Esophagus squamous epithelium (tissue), 5 donors: Measurements from ENCODE around the gene UNC13D. TPM values are rescaled to one million over a fixed set of nuclear protein-coding genes. Genes with fewer than 3 reads are reported as not detected.

Experiments used
- DNase-seq: peaks from one replicate; lab custom pipeline; 2025; lab: John Stamatoyannopoulos, UW
- H3K27ac ChIP-seq, 4 donors: fragments of 200-600 bp; sonication (generic); one replicate each; pipeline ENCODE4 v1.5.1; 2016 to 2019; ENCODE audit warnings: mild to moderate bottlenecking in 1 of 4
- H3K27me3 ChIP-seq, 4 donors: fragments of 200-600 bp; sonication (generic); 1 replicate in 3 of 4; 2 replicates in 1 of 4; pipeline versions ENCODE4 v1.5.1 to v1.6.0; 2017 to 2021; ENCODE audit warnings: antibody characterized with exemption in 1 of 4
- H3K36me3 ChIP-seq, 3 donors: fragments of 200-600 bp; sonication (generic); one replicate each; pipeline ENCODE4 v1.5.1; 2016 to 2019
- H3K4me1 ChIP-seq, 3 donors: fragments of 200-600 bp; sonication (generic); one replicate each; pipeline ENCODE4 v1.5.1; 2017 to 2019
- H3K4me3 ChIP-seq, 4 donors: fragments of 200-600 bp; sonication (generic); 1 replicate in 3 of 4; 2 replicates in 1 of 4; pipeline ENCODE4 v1.5.1; 2016 to 2019; ENCODE audit warnings: mild to moderate bottlenecking in 2 of 4, moderate library complexity in 1 of 4
- H3K9me3 ChIP-seq, 3 donors: fragments of 200-600 bp; sonication (generic); one replicate each; pipeline ENCODE4 v1.5.1; 2016 to 2019
- POLR2A ChIP-seq, 4 donors: fragments of 450-650 bp; IDR thresholded peaks; one replicate each; pipeline ENCODE4 v1.6.1; 2017; ENCODE audit warnings: antibody characterized with exemption in 4 of 4, mild to moderate bottlenecking in 4 of 4, moderate library complexity in 3 of 4
- WGBS, 2 donors: methylation state at CpG; one replicate each; pipeline ENCODE4 v1.1.5; 2018; 5-methylcytosine and 5-hydroxymethylcytosine counted together
- intact Hi-C: fragments of 100-400 bp; cut with DNase I; formaldehyde crosslinking; loops from one replicate; pipeline ENCODE4 v1.15.0; 2022
- total RNA-seq, 4 donors: library from RNA; depleted of rRNA; stranded (reverse); fragments of >200 nt; gene quantifications; one replicate each; pipeline ENCODE4 v1.1.0, GENCODE V29; 2016
- TF ChIP-seq, protein P1 (sequence below), 6 experiments: fragments of 450-650 bp in 4 of 6; fragments of 200-600 bp in 2 of 6; sonication (generic) in 2 of 6; IDR thresholded peaks; one replicate each; pipeline ENCODE4 v1.5.1; 2016 to 2019; ENCODE audit warnings: antibody characterized with exemption in 6 of 6, mild to moderate bottlenecking in 4 of 6, moderate library complexity in 4 of 6
- donor health status: DM: yes; HTN: yes; CAD: no.

UNC13D gene
- total RNA-seq, 4 donors from 2014 or later: 16.5 to 21.5 (median 16.9) TPM

GRCh38 chr17:75848523-75849278 is 4.5 kb upstream of the UNC13D start:
- Histone ChIP-seq H3K4me3 (no peak overlapping the region), H3K4me1 (peaks cover 33 to 100% (median 66%) of the 10 kb centered on the region in 3 donors), H3K36me3 (peaks cover 41 to 74% (median 49%) of the 10 kb centered on the region in 3 donors), H3K27ac (peak overlapping the region; percentile 23 to 95 (median 90)), H3K9me3 (no peaks in the 10 kb centered on the region), H3K27me3 (no peaks in the 10 kb centered on the region)
- no peak for TF ChIP-seq POLR2A (IDR thresholded peaks at IDR 0.05)
- TF ChIP-seq, protein P1, sequence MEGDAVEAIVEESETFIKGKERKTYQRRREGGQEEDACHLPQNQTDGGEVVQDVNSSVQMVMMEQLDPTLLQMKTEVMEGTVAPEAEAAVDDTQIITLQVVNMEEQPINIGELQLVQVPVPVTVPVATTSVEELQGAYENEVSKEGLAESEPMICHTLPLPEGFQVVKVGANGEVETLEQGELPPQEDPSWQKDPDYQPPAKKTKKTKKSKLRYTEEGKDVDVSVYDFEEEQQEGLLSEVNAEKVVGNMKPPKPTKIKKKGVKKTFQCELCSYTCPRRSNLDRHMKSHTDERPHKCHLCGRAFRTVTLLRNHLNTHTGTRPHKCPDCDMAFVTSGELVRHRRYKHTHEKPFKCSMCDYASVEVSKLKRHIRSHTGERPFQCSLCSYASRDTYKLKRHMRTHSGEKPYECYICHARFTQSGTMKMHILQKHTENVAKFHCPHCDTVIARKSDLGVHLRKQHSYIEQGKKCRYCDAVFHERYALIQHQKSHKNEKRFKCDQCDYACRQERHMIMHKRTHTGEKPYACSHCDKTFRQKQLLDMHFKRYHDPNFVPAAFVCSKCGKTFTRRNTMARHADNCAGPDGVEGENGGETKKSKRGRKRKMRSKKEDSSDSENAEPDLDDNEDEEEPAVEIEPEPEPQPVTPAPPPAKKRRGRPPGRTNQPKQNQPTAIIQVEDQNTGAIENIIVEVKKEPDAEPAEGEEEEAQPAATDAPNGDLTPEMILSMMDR (IDR thresholded peaks at IDR 0.05): peak; percentile 58 to 83 (median 63)
- intact Hi-C loops: no loop called here
- no peak for DNase-seq
- WGBS, 2 donors: 16 to 21% methylated on average over 9 to 10 of the region's 16 CpGs

GRCh38 chr17:75847614-75848522 is 3.7 kb upstream of the UNC13D start:
- intact Hi-C loops: no loop called here
- Histone ChIP-seq H3K4me1 (peaks cover 26 to 100% (median 58%) of the 10 kb centered on the region in 3 donors), H3K9me3 (no peaks in the 10 kb centered on the region), H3K27ac (peak overlapping the region; percentile 17 to 95 (median 90)), H3K27me3 (no peaks in the 10 kb centered on the region), H3K36me3 (peaks cover 41 to 72% (median 49%) of the 10 kb centered on the region in 3 donors), H3K4me3 (no peak overlapping the region)
- 81% methylated on average over 16 to 21 of the region's 25 CpGs for WGBS, 2 donors
- TF ChIP-seq POLR2A (IDR thresholded peaks at IDR 0.05): no peak
- TF ChIP-seq, protein P1 (IDR thresholded peaks at IDR 0.05): no peak
- DNase-seq: no peak

- H3K4me1 ChIP-seq: peaks cover 26 to 100% (median 56%) of the 10 kb centered on the region in 3 donors
- no peak for TF ChIP-seq POLR2A (IDR thresholded peaks at IDR 0.05)
- TF ChIP-seq, protein P1 (IDR thresholded peaks at IDR 0.05): no peak
- WGBS, 2 donors: 75 to 94% methylated on average over 7 to 9 of the region's 34 CpGs
- no peak overlapping the region for H3K4me3 ChIP-seq
- peak overlapping the region; percentile 90 to 95 (median 92) for H3K27ac ChIP-seq
- no peaks in the 10 kb centered on the region for H3K27me3 ChIP-seq
- DNase-seq: no peak
- peaks cover 41 to 68% (median 49%) of the 10 kb centered on the region in 3 donors for H3K36me3 ChIP-seq
- intact Hi-C loops: no loop called here
- H3K9me3 ChIP-seq: no peaks in the 10 kb centered on the region
These were observed 2.7 kb upstream of the UNC13D start for GRCh38 chr17:75846692-75847613.

- Histone ChIP-seq H3K9me3 (no peaks in the 10 kb centered on the region), H3K4me3 (no peak overlapping the region), H3K27ac (peak overlapping the region; percentile 90 to 95 (median 92)), H3K27me3 (no peaks in the 10 kb centered on the region), H3K4me1 (peaks cover 26 to 94% (median 56%) of the 10 kb centered on the region in 3 donors), H3K36me3 (peaks cover 41 to 60% (median 43%) of the 10 kb centered on the region in 3 donors)
- no peak for DNase-seq
- TF ChIP-seq POLR2A (IDR thresholded peaks at IDR 0.05): no peak
- TF ChIP-seq, protein P1 (IDR thresholded peaks at IDR 0.05): no peak
- WGBS, 2 donors: 75 to 88% methylated on average over 15 to 19 of the region's 22 CpGs
- intact Hi-C loops: no loop called here
These were observed 1.9 kb upstream of the UNC13D start for GRCh38 chr17:75845933-75846691.
